GM19467 (cell line): ENCODE results near the gene PLAAT2.
A peak's percentile ranks its signal among the peaks of the same experiment; 100 is the strongest.
"Not testable (repeated sequence)": the region's sequence is repeated elsewhere in the genome, so short reads cannot be mapped to it uniquely, and the experiment has no call there.

Experiments used
- ATAC-seq: cut with Tn5 transposase; IDR thresholded peaks from one replicate; pipeline ENCODE4 v1.9.1; 2021; ENCODE audit warnings: mild to moderate bottlenecking, moderate library complexity; ENCODE audit not compliant: unreplicated experiment

Gene PLAAT2

DNA sequence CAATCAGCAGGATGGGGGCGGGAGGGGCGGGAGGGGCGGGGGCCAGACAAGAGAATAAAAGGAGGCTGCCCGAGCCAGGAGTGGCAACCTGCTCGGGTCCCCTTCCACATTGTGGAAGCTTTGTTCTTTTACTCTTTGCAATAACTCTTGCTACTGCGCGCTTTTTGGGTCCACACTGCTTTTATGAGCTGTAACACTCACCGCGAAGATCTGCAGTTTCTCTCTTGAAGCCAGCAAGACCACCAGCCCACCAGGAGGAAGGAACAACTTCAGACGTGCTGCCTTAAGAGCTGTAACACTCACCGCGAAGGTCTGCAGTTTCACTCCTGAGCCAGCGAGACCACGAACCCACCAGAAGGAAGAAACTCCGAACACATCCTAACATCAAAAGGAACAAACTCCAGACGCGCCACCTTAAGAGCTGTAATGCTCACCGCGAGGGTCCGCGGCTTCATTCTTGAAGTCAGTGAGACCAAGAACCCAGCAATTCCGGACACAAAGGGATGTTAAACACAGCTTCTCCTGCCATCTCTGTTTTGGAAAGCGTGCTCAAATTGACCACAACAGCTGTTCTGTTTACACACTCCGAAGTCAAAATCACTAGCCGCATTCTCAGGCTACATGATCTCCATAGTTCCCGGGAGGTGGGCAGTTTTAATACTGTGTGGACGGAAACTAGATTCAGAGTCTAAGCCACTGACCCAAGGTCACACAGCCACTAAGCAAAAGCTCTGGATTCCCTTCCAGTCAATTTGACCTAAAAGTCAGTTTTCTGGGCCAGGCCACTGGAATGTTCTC lies 11.9 kb downstream of the PLAAT2 start:
- ATAC-seq = no peak

DNA sequence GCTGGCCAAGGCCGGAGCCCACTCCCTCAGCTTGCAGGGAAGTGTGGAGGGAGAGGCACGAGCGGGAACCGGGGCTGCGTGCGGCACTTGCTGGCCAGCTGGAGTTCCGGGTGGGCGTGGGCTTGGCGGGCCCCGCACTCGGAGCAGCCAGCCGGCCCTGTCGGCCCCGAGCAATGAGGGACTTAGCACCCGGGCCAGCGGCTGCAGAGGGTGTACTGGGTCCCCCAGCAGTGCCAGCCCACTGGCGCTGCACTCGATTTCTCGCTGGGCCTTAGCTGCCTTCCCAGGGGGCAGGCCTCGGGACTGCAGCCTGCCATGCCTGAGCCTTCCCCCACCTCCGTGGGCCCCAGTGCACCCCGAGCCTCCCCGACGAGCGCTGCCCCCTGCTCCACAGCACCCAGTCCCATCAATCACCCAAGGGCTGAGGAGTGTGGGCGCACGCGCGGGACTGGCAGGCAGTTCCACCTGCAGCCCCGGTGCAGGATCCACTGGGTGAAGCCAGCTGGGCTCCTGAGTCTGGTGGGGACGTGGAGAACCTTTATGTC lies 13.0 kb downstream of the PLAAT2 start:
- ATAC-seq = not testable (repeated sequence)

DNA sequence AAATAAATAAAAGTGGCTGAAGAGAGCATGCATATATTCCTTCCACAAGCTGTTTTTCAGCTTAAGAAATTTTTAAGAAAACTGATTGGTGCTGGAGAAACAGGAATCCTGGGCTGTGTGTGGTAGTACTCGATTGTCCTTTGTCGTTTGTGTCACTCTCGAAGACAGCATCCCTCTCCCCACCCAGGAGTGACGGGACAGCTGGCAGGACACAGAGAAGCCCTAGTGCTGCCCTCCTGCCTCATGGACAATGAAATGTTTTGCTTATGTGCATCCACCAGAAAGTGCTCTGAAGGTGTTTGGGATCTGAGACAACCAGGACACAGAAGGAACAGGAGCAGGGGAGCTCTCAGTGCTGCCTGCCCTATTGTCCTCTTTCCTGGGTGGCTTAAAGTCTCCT lies 13.8 kb downstream of the PLAAT2 start:
- ATAC-seq = no peak

DNA sequence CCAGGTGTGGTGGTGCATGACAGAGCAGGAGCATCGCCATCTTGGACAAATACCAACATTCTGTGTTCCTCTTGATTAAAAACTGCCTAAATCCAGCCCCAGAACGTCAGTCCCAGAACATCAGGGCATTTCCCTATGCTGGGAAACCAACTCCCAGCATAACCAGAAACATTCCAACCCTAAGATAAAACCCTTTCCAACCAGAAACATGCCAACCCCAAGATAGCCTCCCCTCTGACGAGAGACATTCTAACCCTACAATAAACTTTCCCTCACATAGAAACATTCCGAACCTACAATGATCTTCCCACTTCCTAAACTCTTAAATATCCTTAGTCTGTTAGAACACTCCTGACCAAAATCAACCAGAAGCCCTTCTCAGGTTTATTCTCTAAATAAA lies 15.0 kb downstream of the PLAAT2 start:
- ATAC-seq = no peak

DNA sequence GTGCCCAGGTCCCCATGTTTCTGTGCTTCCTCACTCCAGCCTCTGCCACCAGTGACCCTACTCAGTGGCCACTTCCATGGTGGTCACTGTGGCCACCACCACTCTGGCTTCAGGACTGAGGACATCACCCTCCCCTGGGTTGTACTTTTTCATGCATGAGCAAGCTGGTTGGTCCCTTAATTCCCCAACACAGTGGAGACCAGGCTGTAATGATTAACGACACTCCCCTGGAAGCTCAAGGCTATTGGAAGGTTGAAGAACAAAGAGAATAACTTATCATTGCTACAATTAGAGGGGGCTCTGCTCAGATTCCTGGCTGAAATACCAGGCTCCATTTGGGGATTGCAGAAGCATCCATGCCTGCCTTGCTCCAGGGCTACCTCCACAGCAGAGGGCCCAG lies 16.1 kb downstream of the PLAAT2 start:
- ATAC-seq = no peak

DNA sequence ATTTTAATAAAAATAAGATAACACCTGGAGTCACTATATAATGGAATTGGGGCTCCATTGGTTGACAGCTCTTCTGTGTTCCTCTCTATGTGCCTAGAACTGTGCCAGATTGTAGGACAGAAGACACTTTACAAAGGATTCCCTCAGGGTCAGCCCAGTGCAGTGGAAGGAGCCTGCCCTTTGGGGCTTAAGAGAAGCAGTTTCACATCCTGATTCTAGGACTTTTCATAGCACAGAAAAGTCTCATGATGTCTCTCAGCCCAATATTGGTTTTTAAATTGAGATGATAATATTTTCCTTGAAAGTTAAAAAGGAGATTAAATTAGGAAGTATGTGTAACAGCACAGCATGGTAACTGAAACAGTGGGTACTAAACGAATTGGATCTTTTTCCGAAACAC lies 19.5 kb downstream of the PLAAT2 start:
- ATAC-seq = no peak

DNA sequence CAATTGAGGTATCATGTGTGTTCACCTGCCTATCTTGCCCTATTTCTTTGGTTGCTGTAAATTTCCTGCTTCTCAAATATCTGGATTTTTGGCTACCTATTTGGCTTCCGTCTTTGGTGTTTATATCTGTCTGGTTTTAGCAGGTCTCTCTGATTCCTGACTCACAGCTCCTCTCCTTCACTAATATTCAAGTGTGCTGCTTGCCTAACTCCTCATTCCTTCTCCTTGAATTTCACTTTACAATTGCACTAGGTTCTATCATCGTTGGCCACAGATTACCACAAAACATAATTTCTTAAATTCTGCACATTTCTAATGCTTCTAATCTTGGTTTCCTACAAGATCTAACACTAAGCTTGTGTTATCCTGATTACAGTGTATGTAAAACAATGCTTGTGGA lies 20.7 kb downstream of the PLAAT2 start:
- ATAC-seq = not testable (repeated sequence)

DNA sequence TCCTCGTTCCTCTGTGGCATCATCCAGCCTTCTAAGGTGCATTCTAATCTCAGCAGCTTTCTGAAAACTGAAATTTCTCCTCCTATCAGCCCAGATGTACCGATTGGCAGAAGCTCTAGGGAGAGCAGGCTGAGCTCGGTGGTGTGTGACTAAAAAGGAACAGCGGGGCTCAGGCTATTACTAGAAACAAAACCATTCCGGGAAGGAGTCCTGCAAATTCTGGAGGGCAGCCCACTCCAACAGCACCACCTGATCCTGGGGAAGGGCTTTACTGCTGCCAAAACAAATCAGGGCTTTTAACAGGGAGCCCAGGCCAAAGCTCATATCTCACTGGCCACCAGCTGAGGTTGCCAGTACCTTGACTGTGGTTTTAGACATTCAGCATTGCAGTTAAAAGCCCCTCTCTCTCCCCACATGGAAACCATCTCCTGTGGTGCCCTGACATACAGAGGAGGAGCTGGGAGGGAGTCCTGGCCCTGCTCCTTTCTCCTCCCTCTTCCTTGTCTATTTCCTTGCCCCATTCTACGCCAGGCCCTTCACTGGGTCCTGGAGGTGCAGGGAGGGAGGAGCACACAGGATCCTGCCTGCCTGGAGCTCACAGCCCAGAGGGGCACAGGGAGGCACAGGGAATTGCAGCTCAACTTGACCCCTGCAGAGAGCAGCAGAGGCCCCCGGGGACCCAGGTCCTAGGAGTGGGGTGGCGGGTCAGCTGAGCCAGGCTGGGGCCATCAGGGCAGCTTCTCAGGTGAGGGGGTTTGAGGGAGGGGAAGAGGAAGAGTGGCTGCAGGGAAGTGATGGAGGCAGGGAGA lies 25.7 kb downstream of the PLAAT2 start:
- ATAC-seq = no peak

DNA sequence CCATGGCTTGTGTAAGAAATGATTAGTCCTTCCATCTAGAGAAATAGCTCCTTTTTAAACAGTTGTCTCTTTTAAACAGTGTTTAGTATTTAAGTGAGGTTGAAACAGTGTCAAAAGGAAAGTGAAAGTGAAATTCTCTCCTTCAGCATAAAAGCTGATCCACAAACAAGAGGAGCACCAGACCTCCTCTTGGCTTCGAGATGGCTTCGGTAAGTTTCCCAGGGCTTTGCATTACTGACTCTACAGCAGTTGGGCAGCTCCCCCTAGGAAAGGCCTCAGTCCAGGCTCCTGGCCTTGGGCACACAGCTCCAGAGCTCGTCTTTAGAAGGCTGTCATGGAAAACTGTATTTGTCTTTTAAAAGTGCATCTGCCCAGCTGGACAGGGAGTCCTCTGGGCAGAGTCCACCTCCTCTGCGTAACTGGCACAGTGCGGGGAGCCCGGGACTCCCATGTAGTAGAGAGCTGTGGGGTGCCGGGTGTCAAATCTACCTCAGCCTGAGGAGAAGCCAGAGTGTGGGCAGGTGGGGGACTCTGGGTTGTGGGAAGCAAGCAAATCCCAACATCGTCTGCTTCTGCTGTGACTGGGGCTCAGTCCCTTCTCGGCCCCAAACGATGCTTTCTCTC lies 26.4 kb downstream of the PLAAT2 start, which contains the start of gene PLAAT4:
Gene PLAAT4 (plus strand): TSS at position 140 of the 624 bp plus-strand sequence. CDS start 61 bp downstream, at position 201.
- no peak for ATAC-seq

DNA sequence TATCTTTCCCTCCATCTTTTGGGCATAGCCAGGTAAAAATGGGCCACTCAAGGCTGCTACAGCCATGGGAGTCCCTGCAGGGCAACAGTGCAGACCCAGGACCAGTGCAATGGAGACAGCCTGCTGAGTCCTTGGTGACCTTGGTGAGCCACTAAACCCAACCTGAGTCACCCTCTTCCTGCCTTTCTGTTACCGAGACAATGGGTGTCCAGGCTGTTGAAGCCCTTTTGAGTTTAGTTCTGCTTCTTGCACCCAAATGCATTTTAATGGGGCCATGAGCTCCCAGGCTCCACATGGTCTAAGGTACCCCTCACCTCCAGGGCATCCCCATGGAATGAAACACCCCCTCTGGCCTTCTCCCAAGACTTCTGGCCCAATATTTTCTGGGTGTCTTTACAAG lies 27.4 kb downstream of the PLAAT2 start:
- ATAC-seq = no peak

DNA sequence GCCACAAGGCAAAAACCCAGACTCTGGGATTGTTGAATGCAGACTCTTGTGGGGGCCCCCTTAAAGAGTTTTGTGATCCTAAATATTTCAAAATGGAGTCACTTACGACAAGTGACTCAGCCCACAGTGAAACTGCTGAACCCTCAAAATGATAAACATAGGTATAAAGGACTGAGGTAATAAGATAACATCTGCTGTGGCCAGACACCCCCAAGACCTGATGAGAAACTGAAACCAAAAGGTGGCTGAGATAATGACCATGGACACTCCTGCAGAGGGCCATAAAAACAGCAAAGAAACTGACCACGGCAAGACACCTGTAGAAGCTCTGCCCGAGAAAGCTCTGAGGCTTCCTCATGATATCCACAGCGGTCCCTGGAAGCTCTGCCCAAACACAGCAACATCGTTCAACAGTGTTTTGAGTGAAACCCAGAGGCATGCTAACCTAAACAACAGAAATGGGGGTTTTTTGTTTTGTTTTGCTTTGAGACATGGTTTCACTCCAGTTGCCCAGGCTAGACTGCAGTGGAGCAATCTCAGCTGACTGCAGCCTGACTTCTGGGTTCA lies 28.2 kb downstream of the PLAAT2 start:
- ATAC-seq = no peak

DNA sequence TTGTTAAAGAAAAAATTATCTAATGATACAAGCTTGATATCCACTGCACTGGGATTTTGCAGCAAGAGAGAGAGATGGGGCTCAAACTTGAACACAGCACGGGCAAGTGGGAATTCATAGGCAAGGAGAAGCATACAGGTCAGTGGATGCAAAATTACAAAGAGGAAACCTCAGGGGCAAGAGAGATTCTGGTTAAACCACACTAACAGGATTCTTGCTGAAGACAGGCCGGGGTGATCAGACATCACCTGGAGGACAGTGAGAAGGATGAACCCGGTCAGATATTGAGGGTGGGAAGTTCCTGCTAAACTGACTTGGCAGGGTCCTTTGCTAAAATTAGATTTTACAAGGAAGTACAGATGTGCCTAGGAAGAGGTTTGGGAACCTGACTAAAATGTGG lies 29.1 kb downstream of the PLAAT2 start:
- ATAC-seq = no peak

DNA sequence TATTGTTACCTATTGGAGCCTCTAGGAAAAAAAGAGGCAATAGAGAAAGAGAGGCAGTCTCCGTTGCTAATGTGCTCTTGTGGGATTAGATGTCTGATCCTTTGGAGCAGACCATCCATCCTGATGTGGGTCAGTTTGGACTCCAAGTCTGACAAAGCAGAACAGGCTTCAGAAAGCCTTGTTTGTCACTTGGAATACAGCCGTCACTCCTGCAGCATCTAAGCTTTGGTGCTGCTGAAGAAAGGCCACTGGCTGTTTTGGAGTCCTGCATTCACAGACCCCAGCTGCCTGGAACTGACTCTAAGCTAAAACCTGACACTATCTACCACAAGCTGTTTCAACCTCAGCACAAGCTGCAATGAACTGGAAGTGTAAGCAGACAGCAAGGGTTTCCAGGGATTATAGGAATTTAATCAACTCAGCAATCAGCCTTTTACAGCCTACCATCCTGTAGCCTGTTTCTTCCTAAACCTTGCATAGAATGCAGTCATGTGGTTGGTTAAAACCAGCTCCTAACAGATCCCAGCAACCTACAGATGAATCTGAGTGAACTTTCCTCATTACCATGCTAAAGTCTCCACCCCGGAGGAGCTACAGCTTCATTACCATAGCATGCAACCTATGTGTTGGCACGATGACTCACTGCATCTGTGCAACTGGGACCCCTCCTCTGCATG lies 30.2 kb downstream of the PLAAT2 start:
- no peak for ATAC-seq

DNA sequence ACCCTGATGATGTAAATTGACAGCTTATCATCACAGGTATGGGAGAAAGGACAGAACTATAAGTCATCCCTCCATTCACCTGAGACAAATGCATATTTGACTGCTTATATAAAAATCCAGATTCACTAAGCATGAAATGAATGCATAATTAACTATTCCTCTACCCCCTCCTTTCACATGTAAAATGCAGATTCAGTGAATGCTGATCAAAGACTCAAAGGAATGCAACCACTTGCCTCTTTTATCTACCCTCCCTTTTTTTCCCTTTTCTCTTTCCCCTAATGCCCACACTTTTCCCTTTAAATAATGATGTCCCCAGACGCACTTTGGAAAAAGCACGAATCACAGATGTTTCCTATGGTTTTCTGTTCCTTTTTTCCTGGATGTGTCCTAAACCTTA lies 31.1 kb downstream of the PLAAT2 start:
- no peak for ATAC-seq

DNA sequence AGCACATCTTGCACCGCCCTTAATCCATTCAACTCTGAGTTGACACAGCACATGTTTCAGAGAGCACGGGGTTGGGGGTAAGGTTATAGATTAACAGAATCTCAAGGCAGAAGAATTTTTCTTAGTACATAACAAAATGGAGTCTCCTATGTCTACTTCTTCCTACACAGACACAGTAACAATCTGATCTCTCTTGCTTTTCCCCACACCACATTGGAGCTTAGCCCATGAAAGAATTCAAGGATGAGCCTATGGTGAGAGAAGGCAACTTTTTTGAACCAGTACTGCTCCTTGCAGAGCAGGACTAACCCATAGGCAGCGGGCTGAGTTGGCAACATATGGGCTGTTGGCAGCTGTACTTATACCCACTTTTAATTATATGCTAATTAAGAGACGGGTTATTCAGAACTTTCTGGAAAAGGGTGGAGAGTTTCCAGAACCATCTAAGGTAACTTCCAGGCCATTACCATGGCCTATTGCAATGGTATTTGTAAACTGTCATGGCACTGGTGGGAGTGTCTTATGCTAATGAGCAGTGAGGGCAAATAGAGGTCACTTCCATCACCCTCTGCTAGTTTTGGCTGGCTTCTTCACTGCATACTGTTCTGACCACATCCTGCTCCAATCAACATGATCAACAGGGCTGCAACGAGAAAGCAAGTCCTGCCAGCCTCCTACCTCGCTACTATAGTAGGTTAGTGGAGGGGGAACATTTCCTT lies 31.9 kb downstream of the PLAAT2 start:
- ATAC-seq = peak; percentile 75

DNA sequence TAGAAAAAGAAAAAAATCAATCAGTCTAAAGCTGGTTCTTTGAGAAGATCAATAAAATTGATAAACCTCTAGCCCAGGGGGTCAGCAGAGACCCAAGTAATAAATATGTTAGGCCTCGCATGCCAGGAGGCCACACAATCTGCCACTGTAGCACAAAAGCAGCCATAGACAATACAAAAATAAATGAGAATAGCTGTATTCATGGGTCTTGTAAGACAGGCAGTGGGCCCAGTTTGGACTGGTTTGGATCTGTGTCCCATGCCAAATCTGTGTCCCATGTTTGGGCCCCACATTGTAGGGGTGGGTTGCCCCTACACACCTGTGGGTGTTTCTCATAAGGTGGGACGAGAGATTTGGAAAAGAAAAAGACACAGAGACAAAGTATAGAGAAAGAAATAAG lies 33.2 kb downstream of the PLAAT2 start:
- ATAC-seq = no peak

DNA sequence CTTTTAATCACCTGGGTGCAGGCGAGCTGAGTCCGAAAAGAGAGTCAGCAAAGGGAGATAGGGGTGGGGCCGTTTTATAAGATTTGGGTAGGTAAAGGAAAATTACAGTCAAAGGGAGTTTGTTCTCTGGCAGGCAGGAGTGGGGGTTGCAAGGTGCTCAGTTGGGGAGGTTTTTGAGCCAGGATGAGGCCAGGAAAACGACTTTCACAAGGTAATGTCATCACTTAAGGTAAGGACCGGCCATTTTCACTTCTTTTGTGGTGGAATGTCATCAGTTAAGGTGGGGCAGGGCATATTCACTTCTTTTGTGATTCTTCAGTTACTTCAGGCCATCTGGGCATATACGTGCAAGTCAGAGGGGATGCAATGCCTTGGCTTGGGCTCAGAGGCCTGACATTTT lies 33.8 kb downstream of the PLAAT2 start:
- not testable (repeated sequence) for ATAC-seq

DNA sequence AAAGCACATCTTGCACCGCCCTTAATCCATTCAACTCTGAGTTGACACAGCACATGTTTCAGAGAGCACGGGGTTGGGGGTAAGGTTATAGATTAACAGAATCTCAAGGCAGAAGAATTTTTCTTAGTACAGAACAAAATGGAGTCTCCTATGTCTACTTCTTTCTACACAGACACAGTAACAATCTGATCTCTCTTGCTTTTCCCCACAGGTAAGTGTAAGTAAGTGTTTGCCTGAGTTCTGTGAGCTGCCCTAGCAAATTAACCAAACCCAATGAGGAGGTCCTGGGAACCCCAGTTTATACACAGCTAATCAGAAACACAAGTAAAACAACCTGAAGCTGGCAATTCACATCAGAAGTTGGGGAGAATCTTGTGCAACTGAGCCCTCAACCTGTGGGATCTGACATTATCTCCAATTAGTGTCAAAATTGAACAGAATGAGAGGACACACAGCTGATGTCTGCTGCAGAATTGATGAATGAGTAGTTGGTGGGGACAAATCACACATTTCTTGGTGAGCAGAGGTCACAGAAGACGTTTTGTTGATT lies 34.4 kb downstream of the PLAAT2 start:
- ATAC-seq = not testable (repeated sequence)

DNA sequence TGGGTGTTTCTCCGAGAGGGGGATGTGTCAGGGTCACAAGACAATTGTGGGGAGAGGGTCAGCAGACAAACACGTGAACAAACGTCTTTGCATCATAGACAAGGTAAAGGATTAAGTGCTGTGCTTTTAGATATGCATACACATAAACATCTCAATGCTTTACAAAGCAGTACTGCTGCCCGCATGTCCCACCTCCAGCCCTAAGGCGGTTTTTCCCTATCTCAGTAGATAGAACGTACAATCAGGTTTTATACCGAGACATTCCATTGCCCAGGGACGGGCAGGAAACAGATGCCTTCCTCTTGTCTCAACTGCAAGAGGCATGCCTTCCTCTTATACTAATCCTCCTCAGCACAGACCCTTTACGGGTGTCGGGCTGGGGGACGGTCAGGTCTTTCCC lies 35.0 kb downstream of the PLAAT2 start:
- ATAC-seq = not testable (repeated sequence)

DNA sequence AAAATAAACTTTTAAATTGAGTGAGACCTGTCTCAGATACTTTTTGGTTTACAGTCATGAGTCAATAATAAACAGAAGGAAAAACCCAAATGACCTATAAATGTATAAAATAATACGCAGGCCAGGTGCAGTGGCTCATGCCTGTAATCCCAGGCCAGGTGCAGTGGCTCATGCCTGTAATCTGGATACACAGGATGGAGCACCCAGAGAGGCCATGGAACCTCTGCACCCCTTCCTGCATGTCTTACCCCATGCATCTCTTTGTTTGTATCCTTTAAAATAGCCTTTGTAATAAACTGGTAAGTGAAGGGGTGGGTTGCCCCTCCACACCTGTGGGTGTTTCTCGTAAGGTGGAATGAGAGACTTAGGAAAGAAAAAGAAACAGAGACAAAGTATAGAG lies 35.5 kb downstream of the PLAAT2 start:
- ATAC-seq = no peak
